Thymus (tissue), 11 donors: ENCODE data around the gene SLC15A3. TPM values are rescaled to one million over a fixed set of nuclear protein-coding genes. Genes with fewer than 3 reads are reported as not detected.

ENCODE experiments used
- DNase-seq, 9 donors: peaks; one replicate each; pipeline ENCODE4 v3.0.0-alpha.2; 2013; ENCODE audit warnings: low spot score in 9 of 9, low read depth in 6 of 9, missing footprints in 1 of 9
- H3K27ac ChIP-seq, 2 donors: one replicate each; pipeline ENCODE4 v1.5.1; 2013; ENCODE audit warnings: control low read depth in 1 of 2, low read depth in 1 of 2, low read length in 1 of 2, mild to moderate bottlenecking in 1 of 2, moderate library complexity in 1 of 2
- H3K27me3 ChIP-seq, 2 donors: one replicate each; pipeline ENCODE4 v1.5.1; 2013; ENCODE audit warnings: low read length in 1 of 2; ENCODE audit not compliant: control insufficient read depth in 2 of 2, insufficient read depth in 1 of 2
- H3K36me3 ChIP-seq, 2 donors: one replicate each; pipeline ENCODE4 v1.5.1; 2013; ENCODE audit warnings: low read length in 1 of 2, mild to moderate bottlenecking in 1 of 2, moderate library complexity in 1 of 2; ENCODE audit not compliant: control insufficient read depth in 2 of 2, insufficient read depth in 2 of 2
- H3K4me1 ChIP-seq, 2 donors: one replicate each; pipeline ENCODE4 v1.5.1; 2013; ENCODE audit warnings: low read length in 2 of 2; ENCODE audit not compliant: control insufficient read depth in 2 of 2, insufficient read depth in 2 of 2
- H3K4me3 ChIP-seq, 2 donors: one replicate each; pipeline ENCODE4 v1.5.1; 2013; ENCODE audit warnings: low read length in 2 of 2, control low read depth in 1 of 2, mild to moderate bottlenecking in 1 of 2
- H3K9me3 ChIP-seq, 2 donors: one replicate each; pipeline ENCODE4 v1.5.1; 2013; ENCODE audit warnings: low read length in 1 of 2, mild to moderate bottlenecking in 1 of 2; ENCODE audit not compliant: control insufficient read depth in 2 of 2, insufficient read depth in 1 of 2
- WGBS: extraction: QIAGEN DNeasy Blood & Tissue Kit; methylation state at CpG from one replicate; pipeline ENCODE4 v1.1.7; 2013; 5-methylcytosine and 5-hydroxymethylcytosine counted together
- polyA plus RNA-seq: library from polyadenylated mRNA; stranded (reverse); fragments of 200-250 nt; gene quantifications from one replicate; pipeline ENCODE4 v1.2.3, GENCODE V29; 2013
- total RNA-seq: library from RNA; stranded (reverse); fragments of 120-200 nt; gene quantifications from one replicate; pipeline ENCODE4 v1.2.4, GENCODE V29; 2013
- donor health status: healthy.

Gene SLC15A3
- total and polyA plus RNA-seq, 2 donors = 17.5 to 37.5 TPM

DNA sequence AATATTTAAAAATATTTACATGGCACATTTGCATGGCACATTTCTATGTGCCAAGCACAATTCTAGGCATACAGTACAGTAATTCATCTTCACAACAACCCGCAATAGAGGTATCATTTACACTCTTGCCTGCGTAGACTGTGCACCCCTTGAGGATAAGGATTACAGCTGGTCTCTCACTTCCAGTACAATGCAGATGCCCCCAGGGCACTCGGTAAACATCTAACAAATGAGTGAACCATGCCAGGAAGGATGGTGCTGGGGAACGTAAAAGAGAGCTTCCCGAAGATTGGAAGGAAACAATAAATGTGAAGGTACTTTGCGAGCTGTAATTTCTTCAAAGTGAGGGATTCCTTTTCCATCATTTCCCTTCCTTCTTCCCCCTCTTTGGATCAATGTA is 46.9 kb downstream of the SLC15A3 start:
- WGBS = 62% methylated on average over 6 of the region's 6 CpGs
- peak overlapping the region; percentile 80 to 95 for H3K4me3 ChIP-seq
- peaks cover 19% of the 10 kb centered on the region in 2 donors for H3K4me1 ChIP-seq
- no peak for DNase-seq
- H3K9me3 ChIP-seq = no peaks in the 10 kb centered on the region
- no peaks in the 10 kb centered on the region for H3K27me3 ChIP-seq
- H3K27ac ChIP-seq = no peak overlapping the region
- peaks cover 37 to 41% of the 10 kb centered on the region in 2 donors for H3K36me3 ChIP-seq

DNA sequence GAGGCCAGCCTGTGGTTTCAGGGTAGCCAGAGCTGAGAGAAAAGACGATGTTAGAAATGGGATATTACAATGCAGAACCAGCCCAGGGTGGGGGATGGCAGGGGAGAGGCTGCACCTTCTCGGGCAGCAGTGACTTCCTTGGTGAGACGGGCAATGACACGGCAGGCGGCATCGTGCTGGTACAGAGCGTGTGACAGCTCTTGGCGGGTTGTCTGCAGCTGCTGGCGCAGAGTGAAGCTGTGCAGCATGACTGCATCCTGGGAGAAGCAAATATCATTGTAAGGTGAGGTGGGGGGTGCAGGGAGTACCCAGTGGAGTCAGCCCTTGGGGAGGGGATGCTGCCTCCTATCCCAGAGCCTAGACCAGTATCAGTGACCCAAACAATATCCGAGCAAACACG is 49.4 kb downstream of the SLC15A3 start:
- no peak for DNase-seq
- peaks cover 59 to 65% of the 10 kb centered on the region in 2 donors for H3K36me3 ChIP-seq
- H3K27ac ChIP-seq = no peak overlapping the region
- H3K27me3 ChIP-seq = no peaks in the 10 kb centered on the region
- H3K4me3 ChIP-seq = no peak overlapping the region
- WGBS = 97% methylated on average over 11 of the region's 11 CpGs
- peaks cover 17 to 22% of the 10 kb centered on the region in 2 donors for H3K4me1 ChIP-seq
- H3K9me3 ChIP-seq = no peaks in the 10 kb centered on the region

DNA sequence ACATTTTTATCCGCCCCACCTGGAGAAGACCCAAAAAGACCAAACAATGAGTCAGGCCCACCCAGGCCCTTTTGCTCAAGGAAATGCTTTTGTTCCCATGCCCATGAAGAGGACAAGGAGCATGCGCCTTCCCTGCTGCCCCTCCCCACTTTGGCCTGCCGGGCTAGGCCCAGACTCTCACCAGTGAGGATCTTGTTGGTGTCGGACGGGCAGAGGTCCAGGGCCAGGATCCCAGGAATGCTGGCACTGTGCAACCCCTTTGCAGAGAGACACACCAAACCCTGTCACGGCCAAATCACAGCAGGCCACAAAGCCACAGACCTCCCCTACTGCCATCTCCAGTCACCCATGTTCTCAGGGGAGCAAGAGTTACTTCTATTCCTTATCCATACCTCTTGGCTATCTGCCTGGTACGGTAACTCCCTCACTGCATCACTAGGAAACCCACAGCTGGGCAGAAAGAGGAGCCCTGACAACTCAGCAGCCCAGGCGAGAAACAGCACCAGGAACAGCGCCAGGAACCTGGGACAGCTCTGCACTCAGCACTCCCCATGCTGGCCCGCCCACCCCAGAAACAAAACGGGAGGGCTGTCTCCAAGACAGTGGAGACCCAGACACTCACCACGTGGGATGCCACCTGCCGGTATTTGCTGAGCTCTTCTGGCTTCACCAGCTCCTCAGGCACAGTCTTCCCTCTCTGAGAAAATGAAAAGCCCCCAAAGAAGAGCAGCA is 51.1 kb downstream of the SLC15A3 start:
- H3K4me3 ChIP-seq = no peak overlapping the region
- H3K4me1 ChIP-seq = peaks cover 11 to 15% of the 10 kb centered on the region in 2 donors
- H3K9me3 ChIP-seq = no peaks in the 10 kb centered on the region
- H3K27ac ChIP-seq = no peak overlapping the region
- H3K36me3 ChIP-seq = peaks cover 71 to 82% of the 10 kb centered on the region in 2 donors
- no peaks in the 10 kb centered on the region for H3K27me3 ChIP-seq
- no peak for DNase-seq
- 97% methylated on average over 13 of the region's 13 CpGs for WGBS

- no peak for DNase-seq
- peaks cover 78 to 91% of the 10 kb centered on the region in 2 donors for H3K36me3 ChIP-seq
- no peak overlapping the region for H3K27ac ChIP-seq
- WGBS = 73% methylated on average over 4 of the region's 4 CpGs
- H3K9me3 ChIP-seq = no peaks in the 10 kb centered on the region
- peaks cover 6 to 7% of the 10 kb centered on the region in 2 donors for H3K4me1 ChIP-seq
- no peak overlapping the region for H3K4me3 ChIP-seq
- H3K27me3 ChIP-seq = no peaks in the 10 kb centered on the region
Measured at GRCh38 chr11:60899977-60900376, 52.0 kb downstream of the SLC15A3 start.

DNA sequence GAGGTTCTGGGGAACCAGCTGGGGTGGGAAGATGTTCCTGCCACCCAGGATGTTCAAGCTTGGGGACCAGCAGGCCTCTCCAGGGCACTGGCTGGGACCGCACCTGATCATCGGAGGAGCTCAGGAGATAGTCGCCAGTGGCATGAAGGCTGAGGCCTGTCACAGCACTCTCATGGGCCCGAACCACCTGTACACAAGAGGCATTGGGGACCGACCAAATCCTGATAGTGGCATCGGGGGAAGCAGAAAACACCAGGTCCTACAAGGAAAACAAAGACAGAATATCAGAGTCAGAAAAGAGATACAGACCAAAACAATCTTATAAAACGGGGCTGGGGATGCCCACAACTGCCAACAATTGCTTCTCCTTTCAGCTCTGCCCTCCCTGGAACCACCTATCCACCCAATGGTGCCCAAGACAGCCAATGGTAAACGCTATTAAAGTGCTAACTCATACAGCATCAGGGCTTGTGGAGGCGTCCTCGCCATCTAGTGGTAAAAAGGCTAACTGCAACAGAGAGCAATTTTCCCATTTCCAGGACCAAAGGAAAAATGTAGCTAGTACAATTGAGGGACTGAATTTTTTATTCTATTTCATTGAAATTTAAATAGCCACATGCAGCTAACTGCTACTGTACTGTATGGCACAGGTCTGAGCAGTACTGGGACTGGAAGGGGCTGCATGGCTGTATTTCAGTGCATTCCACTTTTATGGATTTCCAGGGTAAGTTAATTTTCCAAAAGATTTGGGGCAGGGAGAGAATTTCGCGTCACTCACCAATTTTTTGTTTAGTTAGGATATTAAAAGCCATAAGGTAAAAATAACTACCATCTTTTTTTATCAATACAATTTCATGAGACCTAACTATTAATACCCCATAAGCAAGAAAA is 52.7 kb downstream of the SLC15A3 start:
- no peaks in the 10 kb centered on the region for H3K9me3 ChIP-seq
- no peak overlapping the region for H3K27ac ChIP-seq
- no peak overlapping the region for H3K4me3 ChIP-seq
- WGBS = 66% methylated on average over 12 of the region's 12 CpGs
- DNase-seq = peak in 1 of 9 donors; percentile 55
- peaks cover 0 to 3% of the 10 kb centered on the region in 2 donors for H3K4me1 ChIP-seq
- H3K36me3 ChIP-seq = peaks cover 80 to 97% of the 10 kb centered on the region in 2 donors
- no peaks in the 10 kb centered on the region for H3K27me3 ChIP-seq

DNA sequence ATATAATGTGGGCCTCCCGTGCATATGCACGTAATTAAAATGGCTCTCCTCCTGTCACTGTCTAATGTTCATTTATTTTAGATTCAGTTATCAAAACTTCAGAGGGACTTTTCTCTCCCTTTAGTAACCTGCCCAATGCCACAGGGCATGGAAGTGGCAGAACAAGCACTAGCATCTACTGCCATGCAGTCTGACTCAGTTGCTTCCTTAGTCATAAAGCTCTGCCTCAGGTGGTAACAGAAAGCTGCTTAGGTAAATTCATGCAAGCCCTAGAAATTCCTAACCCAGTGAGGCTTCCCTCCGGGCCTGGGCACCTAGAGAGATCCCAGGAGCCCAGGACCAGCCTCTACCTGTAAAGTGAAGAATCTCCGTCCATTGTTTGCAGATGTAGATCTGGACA is 54.5 kb downstream of the SLC15A3 start:
- no peak overlapping the region for H3K27ac ChIP-seq

DNA sequence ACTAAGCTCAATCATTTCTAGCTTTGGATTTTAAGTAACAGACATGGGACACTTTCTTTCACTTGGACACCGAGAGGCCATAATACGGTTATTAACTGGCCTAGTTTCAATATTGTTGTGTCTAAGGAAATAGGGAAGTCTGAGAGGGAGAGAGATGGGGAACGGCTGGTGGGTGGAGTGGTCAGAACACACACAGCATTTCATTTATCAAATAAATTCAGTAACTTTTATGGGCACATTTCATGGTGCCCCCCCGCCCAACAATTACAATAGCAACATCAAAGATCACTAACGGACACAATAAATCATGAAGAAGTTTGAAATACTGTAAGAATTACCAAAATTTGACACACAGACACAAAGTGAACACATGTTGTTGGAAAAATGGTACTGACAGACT is 56.3 kb downstream of the SLC15A3 start:
- no peaks in the 10 kb centered on the region for H3K9me3 ChIP-seq
- DNase-seq = no peak
- peaks cover 0 to 3% of the 10 kb centered on the region in 2 donors for H3K4me1 ChIP-seq
- H3K4me3 ChIP-seq = no peak overlapping the region
- H3K27me3 ChIP-seq = no peaks in the 10 kb centered on the region
- H3K36me3 ChIP-seq = peaks cover 72 to 91% of the 10 kb centered on the region in 2 donors
- WGBS = 96% methylated on average over 5 of the region's 5 CpGs
- H3K27ac ChIP-seq = no peak overlapping the region

More for the DNA sequence above, 54.5 kb downstream of the SLC15A3 start:
- Histone ChIP-seq H3K36me3 (peaks cover 75 to 92% of the 10 kb centered on the region in 2 donors), H3K4me1 (peaks cover 0 to 3% of the 10 kb centered on the region in 2 donors), H3K27me3 (no peaks in the 10 kb centered on the region), H3K9me3 (no peaks in the 10 kb centered on the region), H3K4me3 (no peak overlapping the region)
- WGBS = 99% methylated on average over 4 of the region's 4 CpGs
- DNase-seq = no peak

- no peak overlapping the region for H3K27ac ChIP-seq
- H3K36me3 ChIP-seq = peaks cover 49 to 61% of the 10 kb centered on the region in 2 donors
- 95% methylated on average over 7 of the region's 7 CpGs for WGBS
- H3K27me3 ChIP-seq = no peaks in the 10 kb centered on the region
- no peak overlapping the region for H3K4me3 ChIP-seq
- H3K9me3 ChIP-seq = no peaks in the 10 kb centered on the region
- no peak for DNase-seq
- peaks cover 0 to 12% of the 10 kb centered on the region in 2 donors for H3K4me1 ChIP-seq
Measured at GRCh38 chr11:60891103-60891741, 60.8 kb downstream of the SLC15A3 start.
